Measurements from ENCODE around the gene ODF2.

- TF ChIP-seq CTCF (IDR thresholded peaks at IDR 0.05), result no peak
- no peak for TF ChIP-seq POLR2AphosphoS5 (IDR thresholded peaks at IDR 0.05; ENCODE audit: low read depth, low read length)
Measured at GRCh38 chr9:128475867-128476266, 20.1 kb downstream of the ODF2 start.

Data from Panc1 (cell line).